Astrocyte (in vitro differentiated cells and primary cell): Measurements from ENCODE around the gene LRRC27.

ENCODE experiments used
- EZH2 ChIP-seq: IDR thresholded peaks from 2 replicates; pipeline ENCODE4 v1.6.1; 2012; ENCODE audit warnings: mild to moderate bottlenecking, low read length, inconsistent platforms; ENCODE audit not compliant: insufficient read depth
- TF ChIP-seq, protein P1 (sequence below): IDR thresholded peaks from 2 replicates; pipeline ENCODE4 v1.5.1; 2011; ENCODE audit warnings: low read depth, mild to moderate bottlenecking, inconsistent platforms, low read length, moderate library complexity; ENCODE audit not compliant: insufficient read depth

DNA sequence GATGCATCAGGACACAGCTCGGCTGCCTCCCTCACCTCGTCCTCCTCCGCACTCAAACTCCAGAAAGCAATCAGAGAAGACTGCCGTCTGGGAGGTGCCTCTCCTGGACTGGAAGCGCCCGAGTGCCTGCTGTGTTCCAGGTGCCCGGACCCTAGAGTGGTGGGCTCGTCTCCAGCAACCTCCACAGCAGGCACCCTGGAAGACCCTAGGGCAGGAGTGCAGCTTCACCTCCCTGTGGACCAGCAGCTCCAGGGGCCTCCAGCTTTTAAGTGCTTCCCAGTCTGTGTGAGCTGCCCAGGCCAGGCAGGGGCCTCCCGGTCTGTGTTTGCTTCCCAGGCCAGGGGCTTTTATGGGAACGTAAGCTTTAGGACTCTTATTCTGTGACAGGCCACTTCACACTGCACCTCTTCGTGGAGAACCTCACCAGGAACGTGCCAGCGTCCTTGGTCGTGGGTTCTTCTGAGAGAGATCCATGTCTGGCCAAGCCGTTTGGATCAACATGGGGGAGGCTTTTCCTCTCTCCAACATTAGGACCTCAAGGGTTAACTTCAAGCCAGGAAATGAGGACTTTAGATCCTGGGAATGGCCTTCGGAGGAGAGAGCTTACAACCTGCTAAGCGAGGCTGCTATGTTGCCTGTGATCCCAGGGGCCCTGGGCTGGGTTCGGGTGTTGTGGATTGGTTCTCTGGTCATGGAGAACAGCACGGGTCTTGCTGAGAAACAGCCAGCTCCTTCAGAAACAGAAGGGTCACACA is 59.1 kb downstream of the LRRC27 start:
- no peak for TF ChIP-seq EZH2
- TF ChIP-seq, protein P1, sequence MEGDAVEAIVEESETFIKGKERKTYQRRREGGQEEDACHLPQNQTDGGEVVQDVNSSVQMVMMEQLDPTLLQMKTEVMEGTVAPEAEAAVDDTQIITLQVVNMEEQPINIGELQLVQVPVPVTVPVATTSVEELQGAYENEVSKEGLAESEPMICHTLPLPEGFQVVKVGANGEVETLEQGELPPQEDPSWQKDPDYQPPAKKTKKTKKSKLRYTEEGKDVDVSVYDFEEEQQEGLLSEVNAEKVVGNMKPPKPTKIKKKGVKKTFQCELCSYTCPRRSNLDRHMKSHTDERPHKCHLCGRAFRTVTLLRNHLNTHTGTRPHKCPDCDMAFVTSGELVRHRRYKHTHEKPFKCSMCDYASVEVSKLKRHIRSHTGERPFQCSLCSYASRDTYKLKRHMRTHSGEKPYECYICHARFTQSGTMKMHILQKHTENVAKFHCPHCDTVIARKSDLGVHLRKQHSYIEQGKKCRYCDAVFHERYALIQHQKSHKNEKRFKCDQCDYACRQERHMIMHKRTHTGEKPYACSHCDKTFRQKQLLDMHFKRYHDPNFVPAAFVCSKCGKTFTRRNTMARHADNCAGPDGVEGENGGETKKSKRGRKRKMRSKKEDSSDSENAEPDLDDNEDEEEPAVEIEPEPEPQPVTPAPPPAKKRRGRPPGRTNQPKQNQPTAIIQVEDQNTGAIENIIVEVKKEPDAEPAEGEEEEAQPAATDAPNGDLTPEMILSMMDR: no peak
